HG02943 (cell line): Measurements from ENCODE around the gene BTNL8.

Experiments used
- ATAC-seq: cut with Tn5 transposase; IDR thresholded peaks from one replicate; pipeline ENCODE4 v1.9.1; 2021; ENCODE audit warnings: mild to moderate bottlenecking, low read depth, moderate library complexity; ENCODE audit not compliant: unreplicated experiment

The BTNL8 gene

DNA sequence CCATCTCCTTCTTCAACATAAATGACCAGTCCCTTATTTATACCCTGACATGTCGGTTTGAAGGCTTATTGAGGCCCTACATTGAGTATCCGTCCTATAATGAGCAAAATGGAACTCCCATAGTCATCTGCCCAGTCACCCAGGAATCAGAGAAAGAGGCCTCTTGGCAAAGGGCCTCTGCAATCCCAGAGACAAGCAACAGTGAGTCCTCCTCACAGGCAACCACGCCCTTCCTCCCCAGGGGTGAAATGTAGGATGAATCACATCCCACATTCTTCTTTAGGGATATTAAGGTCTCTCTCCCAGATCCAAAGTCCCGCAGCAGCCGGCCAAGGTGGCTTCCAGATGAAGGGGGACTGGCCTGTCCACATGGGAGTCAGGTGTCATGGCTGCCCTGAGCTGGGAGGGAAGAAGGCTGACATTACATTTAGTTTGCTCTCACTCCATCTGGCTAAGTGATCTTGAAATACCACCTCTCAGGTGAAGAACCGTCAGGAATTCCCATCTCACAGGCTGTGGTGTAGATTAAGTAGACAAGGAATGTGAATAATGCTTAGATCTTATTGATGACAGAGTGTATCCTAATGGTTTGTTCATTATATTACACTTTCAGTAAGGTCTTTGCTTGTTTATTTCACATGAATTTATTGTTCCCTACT, 51.5 kb downstream of the BTNL8 start:
- no peak for ATAC-seq

- ATAC-seq, result no peak
Observed at GRCh38 chr5:180959661-180960060, 60.7 kb downstream of the BTNL8 start.

- ATAC-seq, result no peak
Observed at GRCh38 chr5:180960209-180960608, 61.2 kb downstream of the BTNL8 start.

DNA sequence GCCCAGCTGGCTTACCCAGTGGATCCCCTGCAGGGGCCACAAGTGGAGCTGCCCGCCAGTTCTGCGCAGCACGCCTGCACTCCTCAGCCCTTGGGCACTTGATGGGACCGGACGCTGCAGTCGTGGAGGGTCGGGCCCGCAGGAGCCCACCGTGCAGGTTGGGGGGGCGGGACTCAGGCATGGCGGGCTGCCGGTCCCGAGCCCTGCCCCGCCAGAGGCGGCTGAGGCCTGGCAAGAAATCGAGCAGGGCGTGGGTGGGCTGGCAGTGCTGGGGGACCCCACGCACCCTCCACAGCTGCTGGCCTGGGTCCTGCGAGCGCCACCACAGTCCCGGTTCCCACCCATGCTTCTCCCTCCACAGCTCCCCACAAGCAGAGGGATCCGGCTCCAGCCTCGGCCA, 70.4 kb downstream of the BTNL8 start:
- ATAC-seq, result no peak

DNA sequence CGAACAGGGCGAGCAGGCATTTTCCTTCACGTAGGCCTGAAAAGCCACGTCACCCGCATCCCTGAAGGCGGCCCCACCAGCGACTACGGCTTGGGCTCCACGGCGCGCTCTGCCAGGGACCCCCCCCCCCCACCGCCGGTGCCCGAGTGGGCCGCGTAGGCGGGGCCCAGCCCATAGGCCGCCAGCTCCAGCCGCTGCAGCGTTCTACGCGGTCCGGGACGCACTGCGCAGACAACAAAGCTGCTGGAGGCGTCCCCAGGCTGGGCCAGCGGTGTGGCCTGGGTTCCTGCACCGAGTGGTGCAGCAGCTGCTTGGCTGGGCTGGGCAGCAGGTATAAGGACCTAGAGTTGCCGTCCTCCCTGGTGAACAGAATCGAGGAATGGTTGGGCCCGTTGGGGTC, 71.4 kb downstream of the BTNL8 start:
- no peak for ATAC-seq

DNA sequence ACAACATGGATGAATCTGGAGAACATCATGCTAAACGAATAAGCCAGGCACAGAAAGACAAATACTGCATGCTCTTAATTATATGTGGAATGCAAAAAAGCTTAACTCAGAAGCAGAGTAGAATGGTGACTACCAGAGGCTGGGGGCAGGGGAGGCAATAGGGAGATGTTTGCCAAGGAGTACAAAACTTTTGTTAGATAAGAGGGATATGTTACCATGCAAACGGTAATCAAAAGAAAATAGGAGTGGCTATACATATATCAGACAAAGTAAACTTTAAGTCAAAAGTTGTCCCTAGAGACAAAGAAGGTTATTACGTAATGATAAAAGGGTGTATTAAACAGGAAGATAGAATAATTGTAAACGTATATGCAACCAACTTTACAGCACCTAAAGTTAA, 71.9 kb downstream of the BTNL8 start:
- ATAC-seq, result no peak

GRCh38 chr5:180974612-180975315, 75.8 kb downstream of the BTNL8 start:
- ATAC-seq, result peak; percentile 33

DNA sequence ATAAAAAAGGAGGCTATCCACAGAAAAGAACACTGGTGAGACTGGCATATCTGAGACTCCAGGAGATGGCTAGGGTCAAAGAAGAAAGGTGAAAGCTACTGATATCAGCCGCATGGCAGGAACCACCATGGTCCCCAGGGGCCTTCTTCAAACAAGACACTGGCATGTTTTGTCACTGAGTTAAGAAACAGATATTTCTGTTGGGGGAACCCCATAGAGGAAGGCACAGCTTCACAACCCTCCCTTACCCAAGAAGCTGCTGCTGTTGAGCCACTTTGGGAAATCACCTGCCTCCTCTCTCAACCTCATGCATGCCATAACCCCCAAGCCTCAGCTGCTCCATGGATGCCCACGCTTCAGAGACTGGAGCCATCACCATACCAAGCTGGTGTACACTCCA, 76.4 kb downstream of the BTNL8 start:
- peak; percentile 92 for ATAC-seq

- ATAC-seq, result no peak
Observed at GRCh38 chr5:180976518-180976917, 77.6 kb downstream of the BTNL8 start.

DNA sequence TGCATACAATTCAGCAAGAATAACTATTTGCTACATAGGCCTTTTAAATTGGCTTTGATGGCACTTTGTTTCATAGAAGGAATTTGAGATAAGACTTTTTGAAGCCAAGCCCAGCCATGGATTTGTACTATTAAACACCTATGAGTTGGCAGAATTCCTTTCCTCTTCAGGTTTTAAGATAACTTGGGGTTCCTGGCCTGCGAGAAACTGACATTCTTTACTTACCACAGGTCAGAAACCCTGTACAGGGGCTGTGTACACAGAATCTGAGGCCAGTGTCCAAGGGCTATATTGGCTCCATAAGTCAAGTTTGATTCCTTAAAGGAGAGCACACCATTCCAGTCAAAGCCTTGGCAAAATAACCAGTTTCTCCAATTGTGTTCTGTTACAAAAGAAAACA, 78.9 kb downstream of the BTNL8 start:
- ATAC-seq, result no peak

DNA sequence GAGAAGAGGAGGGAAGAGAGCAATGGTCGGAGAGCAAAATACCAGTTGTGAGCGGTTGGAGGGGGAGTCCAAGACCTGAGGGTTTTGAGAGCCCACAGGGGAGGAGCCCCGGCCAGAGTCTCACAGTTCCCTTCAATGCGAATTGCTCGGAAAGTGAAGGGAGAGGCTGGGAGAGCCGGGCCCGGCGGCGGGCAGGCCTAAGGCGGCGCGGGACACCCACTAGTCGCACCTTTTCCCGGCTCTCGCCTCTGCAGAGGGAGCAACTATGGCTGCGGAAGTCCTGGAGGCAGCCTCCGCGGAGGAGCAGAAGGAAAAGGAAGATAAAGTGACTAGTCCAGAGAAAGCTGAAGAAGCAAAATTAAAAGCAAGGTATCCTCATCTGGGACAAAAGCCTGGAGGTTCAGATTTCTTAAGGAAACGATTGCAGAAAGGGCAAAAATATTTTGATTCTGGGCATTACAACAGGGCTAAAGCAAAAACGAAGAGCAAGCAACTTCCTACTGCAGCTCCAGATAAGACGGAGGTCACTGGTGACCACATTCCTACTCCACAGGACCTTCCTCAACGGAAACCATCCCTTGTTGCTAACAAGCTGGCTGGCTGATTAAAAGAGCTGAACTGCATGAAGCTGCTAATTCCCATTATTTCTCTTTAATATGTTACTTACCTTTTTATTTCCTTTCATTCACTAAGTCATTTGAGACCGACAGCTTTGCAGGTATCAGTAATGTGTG, 83.2 kb downstream of the BTNL8 start:
- ATAC-seq, result no peak

- no peak for ATAC-seq
Observed at GRCh38 chr5:180988016-180988415, 89.1 kb downstream of the BTNL8 start.

DNA sequence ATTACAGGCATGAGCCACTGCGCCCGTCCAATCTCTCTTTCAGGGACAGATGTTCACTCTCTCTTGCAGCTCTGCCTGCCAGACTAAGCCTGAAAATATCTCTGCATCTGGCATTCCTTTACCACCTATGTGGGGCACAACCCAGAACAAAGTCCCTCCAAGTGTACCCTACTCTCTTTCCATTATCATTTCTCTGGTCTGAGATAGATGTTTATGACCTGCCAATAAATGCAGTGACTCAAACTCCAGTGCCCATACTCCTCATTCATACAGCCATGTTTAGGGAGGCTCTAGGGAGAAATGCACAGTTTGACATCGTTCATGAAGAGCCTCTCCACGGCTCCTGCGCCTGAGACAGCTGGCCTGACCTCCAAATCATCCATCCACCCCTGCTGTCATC, 89.6 kb downstream of the BTNL8 start, which contains the start of gene BTNL3:
Gene BTNL3, plus strand, starts transcription at position 255 of the 400 bp plus-strand sequence. CDS start 183 bp downstream, outside the sequence.
- ATAC-seq, result no peak

GRCh38 chr5:180990086-180990881, 91.3 kb downstream of the BTNL8 start:
- no peak for ATAC-seq

- ATAC-seq, result no peak
Observed at GRCh38 chr5:180990882-180991242, 91.9 kb downstream of the BTNL8 start.
